MCF 10A (cell line): ENCODE results near the gene MOXD1. TPM values are rescaled to one million over a fixed set of nuclear protein-coding genes. Genes with fewer than 3 reads are reported as not detected.

Experiments
- BruUV-seq: library from RNA; stranded (reverse); fragments of 400-500 nt; replicated peaks from 2 replicates; lab custom pipeline; 2021; lab: Mats Ljungman, UMichigan
- CTCF ChIA-PET: fragments of 300-600 bp; sonication (Branson Sonifier 250); formaldehyde crosslinking; extraction: SDS; loops from one replicate; lab custom pipeline; 2021; ENCODE audit warnings: antibody characterized with exemption, inconsistent platforms; lab: Yijun Ruan, JAX
- POLR2A ChIA-PET: fragments of 300-600, 350-650 bp; sonication (Branson Sonifier 250); formaldehyde crosslinking; extraction: SDS; loops from one replicate; lab custom pipeline; 2020; ENCODE audit warnings: antibody characterized with exemption, inconsistent platforms; lab: Yijun Ruan, JAX
- DNase-seq: peaks from one replicate; pipeline ENCODE4 v3.0.0-alpha.2; 2018; ENCODE audit not compliant: unreplicated experiment
- H3K27ac Mint-ChIP-seq: one replicate; pipeline ENCODE4 v1.8.0; 2022; ENCODE audit warnings: mild to moderate bottlenecking, low read depth, mixed read lengths; ENCODE audit not compliant: unreplicated experiment
- H3K27me3 Mint-ChIP-seq: one replicate; pipeline ENCODE4 v1.8.0; 2022; ENCODE audit warnings: mixed read lengths; ENCODE audit not compliant: insufficient read depth, unreplicated experiment
- H3K36me3 Mint-ChIP-seq: one replicate; pipeline ENCODE4 v1.8.0; 2022; ENCODE audit warnings: mild to moderate bottlenecking, moderate library complexity, mixed read lengths; ENCODE audit not compliant: insufficient read depth, unreplicated experiment
- H3K4me1 Mint-ChIP-seq: one replicate; pipeline ENCODE4 v1.8.0; 2022; ENCODE audit warnings: mixed read lengths; ENCODE audit not compliant: insufficient read depth, unreplicated experiment
- H3K4me3 Mint-ChIP-seq: one replicate; pipeline ENCODE4 v1.8.0; 2022; ENCODE audit warnings: mild to moderate bottlenecking, moderate library complexity, mixed read lengths; ENCODE audit not compliant: unreplicated experiment
- H3K9me3 Mint-ChIP-seq: one replicate; pipeline ENCODE4 v1.8.0; 2022; ENCODE audit warnings: mixed read lengths; ENCODE audit not compliant: unreplicated experiment
- intact Hi-C: fragments of 100-400 bp; cut with micrococcal nuclease; formaldehyde crosslinking; loops from 2 replicates; pipeline ENCODE4 v1.14.1; 2022
- total RNA-seq: library from RNA; stranded (reverse); gene quantifications from 2 replicates; pipeline ENCODE4 v1.2.3, GENCODE V29; 2022
- TF ChIP-seq, protein P1 (sequence below): fragments of 200-600 bp; IDR thresholded peaks from one replicate; pipeline ENCODE4 v1.8.0; 2022; ENCODE audit warnings: antibody characterized with exemption, mild to moderate bottlenecking; ENCODE audit not compliant: unreplicated experiment

Gene MOXD1
- total RNA-seq, 1 experiment from 2014 or later = 0.09 TPM

DNA sequence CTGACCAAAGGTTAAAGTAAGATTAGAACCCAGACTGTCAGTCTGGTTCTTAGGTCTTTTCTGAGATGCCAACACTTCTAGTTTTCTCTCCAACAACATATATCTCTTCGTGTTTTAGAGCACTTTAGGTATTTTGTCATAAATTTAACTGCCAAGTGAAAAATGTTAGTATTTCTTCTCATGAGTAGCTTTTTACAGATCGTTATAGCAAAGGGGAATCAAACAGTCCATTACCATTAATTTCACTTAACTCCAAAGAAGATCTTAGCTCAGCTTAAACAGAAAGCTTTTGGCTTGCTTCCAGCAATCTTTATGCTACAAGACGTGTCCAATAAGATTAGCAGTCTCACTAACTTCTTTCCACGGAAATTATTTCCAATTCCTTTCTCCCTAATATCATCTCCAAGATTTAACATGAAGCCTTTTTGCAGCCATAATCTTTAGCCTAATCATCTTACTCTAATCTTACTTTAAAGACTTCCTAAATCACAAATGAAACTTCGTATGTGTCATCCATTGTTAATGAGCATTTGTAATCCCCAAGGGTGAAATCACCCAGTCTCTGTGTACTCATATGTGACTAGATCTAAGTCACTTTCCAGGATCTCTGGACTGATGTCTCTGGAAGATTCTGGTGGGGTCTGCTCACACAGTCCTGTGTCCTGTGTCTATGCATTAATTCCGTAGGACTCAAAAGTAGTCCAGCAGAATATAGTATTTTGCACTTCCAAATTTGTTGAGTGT lies 38.7 kb downstream of the MOXD1 start:
- DNase-seq = no peak
- ChIA-PET CTCF (no interaction called here), POLR2A (no interaction called here)
- no peaks in the 10 kb centered on the region for H3K36me3 Mint-ChIP-seq
- H3K4me3 Mint-ChIP-seq = no peak overlapping the region
- TF ChIP-seq, protein P1, sequence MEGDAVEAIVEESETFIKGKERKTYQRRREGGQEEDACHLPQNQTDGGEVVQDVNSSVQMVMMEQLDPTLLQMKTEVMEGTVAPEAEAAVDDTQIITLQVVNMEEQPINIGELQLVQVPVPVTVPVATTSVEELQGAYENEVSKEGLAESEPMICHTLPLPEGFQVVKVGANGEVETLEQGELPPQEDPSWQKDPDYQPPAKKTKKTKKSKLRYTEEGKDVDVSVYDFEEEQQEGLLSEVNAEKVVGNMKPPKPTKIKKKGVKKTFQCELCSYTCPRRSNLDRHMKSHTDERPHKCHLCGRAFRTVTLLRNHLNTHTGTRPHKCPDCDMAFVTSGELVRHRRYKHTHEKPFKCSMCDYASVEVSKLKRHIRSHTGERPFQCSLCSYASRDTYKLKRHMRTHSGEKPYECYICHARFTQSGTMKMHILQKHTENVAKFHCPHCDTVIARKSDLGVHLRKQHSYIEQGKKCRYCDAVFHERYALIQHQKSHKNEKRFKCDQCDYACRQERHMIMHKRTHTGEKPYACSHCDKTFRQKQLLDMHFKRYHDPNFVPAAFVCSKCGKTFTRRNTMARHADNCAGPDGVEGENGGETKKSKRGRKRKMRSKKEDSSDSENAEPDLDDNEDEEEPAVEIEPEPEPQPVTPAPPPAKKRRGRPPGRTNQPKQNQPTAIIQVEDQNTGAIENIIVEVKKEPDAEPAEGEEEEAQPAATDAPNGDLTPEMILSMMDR = no peak
- H3K27ac Mint-ChIP-seq = no peak overlapping the region
- no peaks in the 10 kb centered on the region for H3K9me3 Mint-ChIP-seq
- no peaks in the 10 kb centered on the region for H3K27me3 Mint-ChIP-seq
- no peaks in the 10 kb centered on the region for H3K4me1 Mint-ChIP-seq
- intact Hi-C loops = no loop called here
- no TSS peak for BruUV-seq

DNA sequence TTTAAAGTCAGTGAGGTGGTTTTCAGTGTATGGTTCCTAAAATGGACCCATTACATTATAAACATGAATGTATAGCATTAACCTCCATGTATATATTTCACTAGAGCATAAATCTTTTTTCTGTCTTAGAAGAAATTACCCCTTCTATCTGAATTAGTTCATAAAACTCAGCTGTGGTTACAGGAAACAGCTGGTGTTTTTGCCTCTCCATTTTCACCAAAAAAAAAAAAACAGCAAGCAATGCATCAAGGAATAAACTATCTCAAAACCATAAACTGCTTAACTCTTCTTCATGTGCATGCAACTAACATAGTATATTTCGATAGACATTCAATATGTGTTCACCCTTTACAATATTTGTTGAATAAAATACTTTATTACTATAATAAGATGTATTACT lies 40.2 kb downstream of the MOXD1 start:
- H3K4me3 Mint-ChIP-seq = no peak overlapping the region

DNA sequence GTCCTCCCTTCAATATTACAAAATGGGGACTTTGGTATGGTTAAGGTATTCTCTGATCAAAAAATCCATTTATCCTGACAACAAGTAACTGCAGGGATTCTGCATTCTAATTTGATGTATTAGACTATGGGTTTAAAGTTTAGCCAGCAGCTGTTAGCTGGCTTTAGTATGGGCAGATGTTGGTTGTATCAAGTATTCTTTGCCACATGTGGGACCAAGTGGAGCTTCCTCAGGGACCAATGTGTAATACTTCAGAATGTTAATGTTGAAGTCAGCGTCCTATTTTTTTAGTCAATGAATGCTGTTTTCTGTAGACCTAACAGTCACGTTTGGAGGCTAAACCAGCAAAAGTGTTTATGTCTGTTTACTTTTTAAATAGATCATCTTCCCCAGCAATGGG lies 41.4 kb downstream of the MOXD1 start:
- no peaks in the 10 kb centered on the region for H3K36me3 Mint-ChIP-seq
- BruUV-seq = no TSS peak
- no peak for DNase-seq
- H3K27ac Mint-ChIP-seq = no peak overlapping the region
- H3K27me3 Mint-ChIP-seq = no peaks in the 10 kb centered on the region
- ChIA-PET POLR2A (no interaction called here), CTCF (interaction anchor here (2.5 kb wide), 1 partner anchor 80 kb away, joined by 8 read pairs; no protein-coding TSS in a partner anchor)
- H3K9me3 Mint-ChIP-seq = no peaks in the 10 kb centered on the region
- intact Hi-C loops = no loop called here
- TF ChIP-seq, protein P1 = no peak
- H3K4me3 Mint-ChIP-seq = no peak overlapping the region
- H3K4me1 Mint-ChIP-seq = peaks cover 6% of the 10 kb centered on the region

More for the DNA sequence above, 40.2 kb downstream of the MOXD1 start:
- ChIA-PET POLR2A (no interaction called here), CTCF (no interaction called here)
- no TSS peak for BruUV-seq
- Mint-ChIP-seq H3K4me1 (no peaks in the 10 kb centered on the region), H3K27ac (no peak overlapping the region), H3K9me3 (no peaks in the 10 kb centered on the region), H3K36me3 (no peaks in the 10 kb centered on the region), H3K27me3 (no peaks in the 10 kb centered on the region)
- DNase-seq = no peak
- intact Hi-C loops = no loop called here
- TF ChIP-seq, protein P1 = no peak

DNA sequence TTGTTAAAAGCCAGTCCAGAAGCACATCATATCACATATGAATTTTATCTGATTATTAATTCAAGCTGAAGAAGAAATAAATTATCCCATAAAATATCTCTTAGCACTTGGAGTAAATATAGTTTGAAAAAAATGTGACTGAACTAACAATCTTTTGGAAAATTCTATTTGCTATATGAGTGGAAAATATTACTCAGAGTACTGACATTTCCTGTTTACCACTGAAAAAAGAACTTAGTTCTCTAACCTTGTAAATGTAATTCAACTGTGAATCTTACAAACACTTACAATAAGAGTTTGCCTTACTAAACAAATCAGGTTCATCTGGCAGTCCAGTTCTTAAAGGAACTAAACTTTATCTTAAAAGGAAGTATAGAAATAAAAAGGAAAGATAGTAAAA lies 44.2 kb downstream of the MOXD1 start:
- BruUV-seq = no TSS peak
- POLR2A ChIA-PET = interaction anchor here (1.0 kb wide), 1 partner anchor 16 kb away, joined by 3 read pairs; no protein-coding TSS in a partner anchor
- no peaks in the 10 kb centered on the region for H3K36me3 Mint-ChIP-seq
- H3K4me1 Mint-ChIP-seq = peaks cover 6% of the 10 kb centered on the region
- CTCF ChIA-PET = no interaction called here
- H3K27ac Mint-ChIP-seq = no peak overlapping the region
- H3K27me3 Mint-ChIP-seq = no peaks in the 10 kb centered on the region
- TF ChIP-seq, protein P1 = no peak
- DNase-seq = no peak
- H3K9me3 Mint-ChIP-seq = no peaks in the 10 kb centered on the region
- intact Hi-C loops = no loop called here
- no peak overlapping the region for H3K4me3 Mint-ChIP-seq
